ENCODE measurements around the gene MRC1. TPM values are rescaled to one million over a fixed set of nuclear protein-coding genes. Genes with fewer than 3 reads are reported as not detected.
"Not testable (repeated sequence)": the region's sequence is repeated elsewhere in the genome, so short reads cannot be mapped to it uniquely, and the experiment has no call there.

The MRC1 gene
- polyA plus RNA-seq, 1 donor = 13.7 TPM

- DNase-seq = peak; percentile 26
Observed at GRCh38 chr10:17910125-17910789, 101.1 kb downstream of the MRC1 start.

- DNase-seq = no peak
Observed at GRCh38 chr10:17912754-17913153, 103.6 kb downstream of the MRC1 start.

DNA sequence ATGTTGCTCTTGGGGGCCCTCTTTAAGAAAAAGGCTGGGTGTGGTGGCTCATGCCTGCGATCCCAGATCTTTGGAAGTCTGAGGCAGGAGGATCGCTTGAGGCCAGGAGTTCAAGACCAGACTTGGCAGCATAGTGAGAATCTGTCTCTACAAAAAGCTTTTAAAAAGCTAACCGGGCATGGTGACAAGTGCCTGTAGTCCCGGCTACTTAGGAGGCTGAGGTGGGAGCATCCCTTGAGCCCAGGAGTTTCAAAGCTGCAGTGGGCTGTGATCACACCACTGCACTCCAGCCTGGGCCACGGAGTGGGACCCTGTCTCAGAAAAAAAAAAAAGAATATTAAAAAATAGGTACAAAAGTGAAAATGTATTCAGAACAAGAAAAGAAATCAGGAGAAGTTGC is 104.5 kb downstream of the MRC1 start:
- no peak for DNase-seq

DNA sequence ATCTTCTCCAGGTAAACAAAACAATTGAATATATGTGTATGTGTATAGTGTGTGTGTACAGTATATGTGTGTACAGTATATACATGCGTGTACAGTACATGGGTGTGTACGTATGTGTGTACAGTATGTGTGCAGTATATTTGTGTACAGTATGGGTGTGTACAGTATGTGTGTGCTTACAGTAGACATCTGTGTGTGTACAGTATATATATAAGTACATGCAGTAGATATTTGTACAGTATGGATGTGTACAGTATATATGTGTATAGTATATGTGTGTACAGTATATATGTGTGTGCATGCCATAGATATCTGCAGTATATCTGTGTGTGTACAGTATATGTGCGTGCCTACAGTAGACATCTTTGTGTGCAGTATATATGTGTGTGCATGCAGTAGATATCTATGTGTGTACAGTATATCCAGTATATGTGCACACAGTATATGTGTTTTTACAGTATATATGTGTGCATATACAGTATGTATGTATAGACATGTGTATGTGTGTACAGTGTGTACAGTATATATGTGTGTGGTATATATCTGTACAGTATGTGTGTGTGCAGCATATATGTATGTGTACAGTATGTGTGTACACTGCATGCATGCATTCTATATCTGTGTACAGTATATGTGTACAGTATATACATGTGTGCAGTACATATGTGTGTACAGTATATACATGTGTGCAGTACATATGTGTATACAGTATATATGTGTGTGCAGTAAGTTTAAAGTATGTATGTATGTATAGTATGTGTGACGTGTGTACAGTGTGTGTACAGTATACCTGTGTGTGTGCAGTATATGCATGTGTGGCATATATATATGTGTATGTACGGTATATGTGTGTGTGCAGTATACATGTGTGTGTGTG is 105.3 kb downstream of the MRC1 start:
- DNase-seq = no peak

GRCh38 chr10:17915181-17915580 is 106.0 kb downstream of the MRC1 start:
- DNase-seq = no peak

- no peak for DNase-seq
Observed at GRCh38 chr10:17918187-17918903, 109.2 kb downstream of the MRC1 start.

DNA sequence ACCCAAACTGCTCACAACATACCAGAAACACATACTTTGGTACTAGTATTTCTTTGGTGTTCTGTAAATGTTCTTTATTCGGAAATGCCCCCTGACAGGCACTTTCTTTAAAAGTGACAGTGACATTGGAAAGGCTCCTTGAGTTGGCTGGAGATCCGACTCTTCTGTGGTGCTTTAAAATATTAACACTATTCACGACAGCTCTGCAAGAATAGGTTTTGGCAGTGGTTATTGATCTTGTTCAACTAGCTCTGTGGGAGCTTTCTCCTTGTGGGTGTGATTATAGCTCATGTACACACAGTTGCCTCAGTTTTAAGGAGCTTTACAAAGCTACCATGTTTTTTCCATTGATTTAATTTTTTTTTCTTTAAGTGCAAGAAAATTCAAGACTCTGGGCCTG is 112.2 kb downstream of the MRC1 start:
- no peak for DNase-seq

DNA sequence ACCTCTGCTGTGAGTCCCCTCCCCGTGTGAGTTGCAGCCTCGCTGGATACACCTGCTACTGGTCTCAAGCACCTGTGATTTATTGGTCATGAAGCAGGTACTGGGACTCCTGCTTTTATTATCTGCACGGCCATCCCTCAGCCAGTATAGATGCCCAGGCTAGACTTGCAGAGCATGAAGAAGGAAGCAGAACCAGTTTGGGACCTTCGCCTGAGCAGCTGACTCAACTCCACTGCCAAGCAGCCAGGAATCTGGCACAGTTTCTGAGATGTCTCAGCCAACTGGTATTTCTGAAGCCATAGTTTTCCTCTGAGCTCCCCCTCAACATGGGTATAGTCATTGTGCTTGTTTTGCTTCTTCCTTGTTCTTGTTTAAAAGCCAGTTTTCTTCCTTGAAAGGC is 114.6 kb downstream of the MRC1 start:
- no peak for DNase-seq

DNA sequence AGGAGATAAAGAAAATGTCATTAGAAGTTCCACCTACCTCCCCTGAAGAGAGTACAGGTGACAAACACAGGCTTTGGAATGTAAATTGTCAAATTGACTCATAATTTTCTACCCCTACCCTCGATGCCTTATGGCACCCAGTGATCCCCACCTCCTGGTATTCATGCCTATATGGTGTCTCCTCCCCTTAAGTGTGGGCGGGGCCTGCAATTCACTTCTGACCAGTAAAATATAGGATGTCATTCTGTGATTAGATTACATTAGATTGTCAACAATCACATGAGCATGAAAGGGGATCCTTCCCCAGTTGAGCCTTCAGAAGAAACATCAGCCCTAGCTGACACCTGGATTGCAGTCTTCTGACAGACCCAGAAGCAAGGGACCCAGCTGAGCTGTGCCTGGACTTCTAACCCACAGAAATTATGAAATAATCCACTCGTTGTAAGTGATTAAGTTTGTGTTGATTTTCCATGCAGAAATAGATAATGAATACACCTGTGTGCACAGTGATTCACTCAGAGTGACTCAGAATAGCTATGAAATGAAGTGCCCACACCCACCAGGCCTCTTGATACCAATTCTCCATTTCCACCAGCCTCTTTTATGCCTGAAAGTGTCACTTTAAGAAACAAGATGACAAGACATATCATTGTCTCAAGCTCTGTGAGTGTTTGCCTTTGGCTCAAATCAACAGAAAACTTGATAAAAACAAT is 134.0 kb downstream of the MRC1 start:
- no peak for DNase-seq

DNA sequence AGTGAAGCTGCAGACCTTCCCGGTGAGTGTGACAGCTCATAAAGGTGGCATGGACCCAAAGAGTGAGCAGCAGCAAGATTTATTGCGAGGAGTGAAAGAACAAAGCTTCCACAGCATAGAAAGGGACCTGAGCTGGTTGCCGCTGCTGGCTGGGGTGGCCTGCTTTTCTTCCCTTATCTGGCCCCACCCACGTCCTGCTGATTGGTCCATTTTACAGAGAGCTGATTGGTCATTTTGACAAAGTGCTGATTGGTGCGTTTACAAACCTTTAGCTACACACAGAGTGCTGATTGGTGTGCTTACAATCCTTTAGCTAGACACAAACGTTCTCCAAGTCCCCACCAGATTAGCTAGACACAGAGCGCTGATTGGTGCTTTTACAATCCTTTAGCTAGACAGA is 141.1 kb downstream of the MRC1 start:
- not testable (repeated sequence) for DNase-seq

DNA sequence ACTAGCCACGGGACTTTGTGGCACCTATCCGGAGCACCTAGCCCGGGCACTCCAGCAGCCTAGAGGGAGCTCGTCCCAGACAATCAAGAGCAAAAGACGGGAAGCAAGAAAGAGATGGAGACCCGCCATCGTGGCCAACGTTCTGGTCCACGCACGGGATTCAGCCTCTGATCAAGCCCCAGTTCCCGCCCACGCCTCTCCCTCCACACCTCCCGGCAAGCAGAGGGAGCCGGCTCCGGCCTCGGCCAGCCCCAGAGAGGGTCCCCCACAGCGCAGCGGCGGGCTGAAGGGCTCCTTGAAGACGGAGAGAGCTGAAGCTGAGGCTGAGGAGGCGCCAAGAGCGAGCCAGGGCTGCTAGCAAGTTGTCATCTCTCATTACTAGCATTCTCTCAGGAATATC is 141.6 kb downstream of the MRC1 start:
- DNase-seq = no peak

- no peak for DNase-seq
Observed at GRCh38 chr10:17951868-17952371, 142.8 kb downstream of the MRC1 start, which contains the start of gene SLC39A12. Gene SLC39A12 (plus strand): TSS chr10:17951918. CDS start chr10:17953277, 1,359 bp downstream.

DNA sequence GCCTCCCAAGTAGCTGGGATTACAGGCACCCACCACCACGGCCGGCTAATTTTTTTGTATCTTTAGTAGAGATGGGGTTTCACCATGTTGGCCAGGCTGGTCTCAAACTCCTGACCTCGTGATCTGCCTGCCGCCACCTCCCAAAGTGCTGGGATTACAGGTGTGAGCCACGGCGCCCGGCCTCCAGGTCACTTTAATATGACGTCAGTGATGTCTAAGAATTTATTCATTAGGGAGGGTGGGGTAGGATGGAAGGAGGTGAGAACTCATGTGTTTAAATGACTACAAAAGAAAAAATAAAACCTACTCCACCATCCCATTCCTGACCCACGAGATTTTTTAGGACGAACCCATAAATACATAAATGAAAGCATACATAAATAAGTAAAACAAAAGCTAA is 145.2 kb downstream of the MRC1 start:
- DNase-seq = not testable (repeated sequence)

- no peak for DNase-seq
Observed at GRCh38 chr10:17954861-17955260, 145.7 kb downstream of the MRC1 start.

DNA sequence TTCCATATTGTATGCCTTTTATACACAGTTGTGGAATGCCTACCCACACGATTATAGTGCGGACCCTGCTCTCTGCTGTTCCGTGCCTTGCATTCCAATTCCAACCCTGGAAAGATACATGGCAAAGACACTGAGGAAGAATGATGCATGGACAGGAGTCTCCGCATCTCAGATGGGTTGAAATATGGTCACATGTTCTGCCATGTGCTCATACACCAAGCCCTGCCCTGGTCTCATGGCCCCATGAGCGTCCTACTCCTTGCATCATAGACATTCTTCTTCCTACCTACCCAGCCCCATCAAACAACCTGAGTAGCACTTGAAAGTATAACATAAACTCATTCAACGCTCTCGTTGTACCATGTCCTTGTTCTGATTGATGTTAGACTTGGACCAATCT is 148.9 kb downstream of the MRC1 start:
- DNase-seq = no peak

DNA sequence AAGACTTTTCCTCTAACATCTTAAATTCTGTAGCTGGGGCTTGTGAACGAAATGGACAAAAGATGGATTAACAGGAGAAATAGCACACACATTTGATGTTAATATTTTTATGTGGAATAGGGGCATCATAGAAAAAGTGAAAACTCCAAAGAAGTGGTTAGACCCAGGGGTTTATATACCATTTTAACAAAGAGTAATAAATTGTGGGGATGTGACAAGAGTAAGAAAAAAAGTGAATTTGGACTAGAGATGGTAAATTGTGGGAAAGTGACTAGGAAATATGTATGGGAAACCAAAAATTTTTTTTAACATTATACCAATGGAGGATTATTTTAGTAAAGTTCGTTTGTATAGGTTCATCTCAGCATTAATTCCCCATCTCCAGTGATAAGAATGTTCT is 150.7 kb downstream of the MRC1 start:
- DNase-seq = no peak

Other genes with a start within 250 kb of the MRC1 start
- 137 TPM for gene HACD1, start 192.0 kb upstream of the MRC1 start, polyA plus RNA-seq (ENCODE audit: insufficient read length)
- 24.2 TPM for gene STAM, start 165.2 kb upstream of the MRC1 start, polyA plus RNA-seq (ENCODE audit: insufficient read length)
- gene TMEM236, start 57.1 kb upstream of the MRC1 start, polyA plus RNA-seq (ENCODE audit: insufficient read length) = 0.49 TPM
- gene SLC39A12, start 142.6 kb downstream of the MRC1 start, polyA plus RNA-seq (ENCODE audit: insufficient read length) = not detected